A673 (cell line): ENCODE measurements around the gene NEURL1B. TPM values are rescaled to one million over a fixed set of nuclear protein-coding genes. Genes with fewer than 3 reads are reported as not detected.

Experiments used
- BruUV-seq: library from RNA; stranded (reverse); fragments of 400-500 nt; replicated peaks from 2 replicates; lab custom pipeline; 2021; lab: Mats Ljungman, UMichigan
- CTCF ChIA-PET: fragments of 300-600 bp; sonication (Branson Sonifier 250); formaldehyde crosslinking; loops from one replicate; lab custom pipeline; 2022; ENCODE audit warnings: antibody characterized with exemption; lab: Charles Lee
- POLR2A ChIA-PET: fragments of 300-600 bp; sonication (Branson Sonifier 250); formaldehyde crosslinking; loops from one replicate; lab custom pipeline; 2022; ENCODE audit warnings: antibody characterized with exemption; ENCODE audit not compliant: low non-redundant PET; lab: Charles Lee
- DNase-seq: peaks from one replicate; pipeline ENCODE4 v3.0.0-alpha.2; 2015; ENCODE audit warnings: low spot score
- H3K27ac ChIP-seq: fragments of 200-600 bp; sonication (generic); 2 replicates; pipeline ENCODE4 v1.5.1; 2016; ENCODE audit warnings: mixed run types, low read depth, mild to moderate bottlenecking, mixed read lengths, antibody characterized with exemption, low read length; ENCODE audit not compliant: poor library complexity, severe bottlenecking
- H3K27me3 ChIP-seq: fragments of 200-600 bp; sonication (generic); replicated peaks from 2 replicates; pipeline ENCODE4 v1.6.1; 2017; ENCODE audit warnings: mixed run types, low read depth, mild to moderate bottlenecking, mixed read lengths, antibody characterized with exemption, low read length; ENCODE audit not compliant: insufficient read depth, poor library complexity
- H3K36me3 ChIP-seq: fragments of 200-600 bp; sonication (generic); 2 replicates; pipeline ENCODE4 v1.6.1; 2016; ENCODE audit warnings: mixed run types, mild to moderate bottlenecking, mixed read lengths, antibody characterized with exemption, low read length; ENCODE audit not compliant: insufficient read depth, poor library complexity, severe bottlenecking
- H3K4me1 ChIP-seq: fragments of 200-600 bp; sonication (generic); 2 replicates; pipeline ENCODE4 v1.6.1; 2017; ENCODE audit warnings: mixed run types, mild to moderate bottlenecking, mixed read lengths, antibody characterized with exemption, low read length; ENCODE audit not compliant: insufficient read depth, poor library complexity, severe bottlenecking
- H3K4me3 ChIP-seq: fragments of 200-600 bp; sonication (generic); 2 replicates; pipeline ENCODE4 v1.5.1; 2016; ENCODE audit warnings: low read depth, mixed run types, mild to moderate bottlenecking, mixed read lengths, low read length; ENCODE audit not compliant: poor library complexity, severe bottlenecking
- H3K9me3 ChIP-seq: fragments of 200-600 bp; sonication (generic); 2 replicates; pipeline ENCODE4 v1.6.1; 2016; ENCODE audit warnings: mixed run types, low read depth, mild to moderate bottlenecking, mixed read lengths, antibody characterized with exemption, low read length; ENCODE audit not compliant: poor library complexity, severe bottlenecking
- CTCF ChIP-seq: fragments of 300-800, 200-600 bp; sonication (generic); conservative IDR thresholded peaks from 2 replicates; pipeline ENCODE4 v1.5.1; 2017; ENCODE audit warnings: low read depth, mild to moderate bottlenecking, antibody characterized with exemption, low read length, moderate library complexity, mixed read lengths
- EZH2 ChIP-seq: fragments of 200-600 bp; sonication (generic); IDR thresholded peaks from 2 replicates; pipeline ENCODE4 v1.6.1; 2017; ENCODE audit warnings: borderline replicate concordance, low read depth, mild to moderate bottlenecking, mixed read lengths, antibody characterized with exemption, low read length; ENCODE audit not compliant: poor library complexity, severe bottlenecking
- intact Hi-C: fragments of 100-400 bp; cut with micrococcal nuclease; formaldehyde crosslinking; loops from one replicate; pipeline ENCODE4 v1.10.0; 2022; ENCODE audit not compliant: unreplicated experiment
- total RNA-seq: library from RNA; stranded (reverse); gene quantifications from 2 replicates; pipeline ENCODE4 v1.2.3, GENCODE V29; 2021

Gene NEURL1B
- total RNA-seq, 1 experiment from 2014 or later: 5.1 TPM

- Histone ChIP-seq H3K27me3 (no peaks in the 10 kb centered on the region), H3K36me3 (no peaks in the 10 kb centered on the region), H3K4me3 (no peak overlapping the region), H3K9me3 (no peaks in the 10 kb centered on the region), H3K27ac (no peak overlapping the region), H3K4me1 (peaks cover 3% of the 10 kb centered on the region)
- ChIA-PET POLR2A (no interaction called here), CTCF (interaction anchor here (0.5 to 1.7 kb wide), 11 partner anchors 46 to 901 kb away, joined by 3 to 15 read pairs (median 6); partner anchors contain the start of gene BOD1)
- BruUV-seq: no TSS peak
- TF ChIP-seq EZH2: no peak
- TF ChIP-seq CTCF: peak; percentile 74
- intact Hi-C loops: loop anchor here (1.0 to 5.0 kb wide), 2 partner anchors 218 to 568 kb away; no protein-coding TSS in a partner anchor
- peak; percentile 69 for DNase-seq
Measured at GRCh38 chr5:172714491-172715420, 73.7 kb downstream of the NEURL1B start.

- Histone ChIP-seq H3K36me3 (no peaks in the 10 kb centered on the region), H3K4me1 (peaks cover 3% of the 10 kb centered on the region), H3K9me3 (no peaks in the 10 kb centered on the region), H3K4me3 (no peak overlapping the region), H3K27me3 (no peaks in the 10 kb centered on the region), H3K27ac (no peak overlapping the region)
- ChIA-PET POLR2A (no interaction called here), CTCF (interaction anchor here (1.2 to 1.7 kb wide), 4 partner anchors 57 to 227 kb away, joined by 3 to 15 read pairs (median 8); no protein-coding TSS in a partner anchor)
- DNase-seq: no peak
- no TSS peak for BruUV-seq
- intact Hi-C loops: no loop called here
- TF ChIP-seq EZH2 (no peak), CTCF (no peak)
Measured at GRCh38 chr5:172715421-172715780, 74.3 kb downstream of the NEURL1B start.

GRCh38 chr5:172715931-172716682, 75.0 kb downstream of the NEURL1B start:
- BruUV-seq: no TSS peak
- H3K4me1 ChIP-seq: peaks cover 3% of the 10 kb centered on the region
- no peak overlapping the region for H3K27ac ChIP-seq
- ChIA-PET POLR2A (no interaction called here), CTCF (interaction anchor here (1.2 kb wide), 2 partner anchors 214 to 216 kb away, joined by 3 to 4 read pairs; no protein-coding TSS in a partner anchor)
- intact Hi-C loops: loop anchor here (2.0 kb wide), 1 partner anchor 49 kb away; no protein-coding TSS in a partner anchor
- H3K27me3 ChIP-seq: no peaks in the 10 kb centered on the region
- TF ChIP-seq CTCF (no peak), EZH2 (no peak)
- H3K4me3 ChIP-seq: no peak overlapping the region
- H3K9me3 ChIP-seq: no peaks in the 10 kb centered on the region
- no peak for DNase-seq
- H3K36me3 ChIP-seq: no peaks in the 10 kb centered on the region
